Left lung (tissue), 10 donors: ENCODE measurements around the gene GPR61. TPM values are rescaled to one million over a fixed set of nuclear protein-coding genes. Genes with fewer than 3 reads are reported as not detected.

Source experiments
- ATAC-seq: fragments of 200-7000 bp; cut with Tn5 transposase; one replicate; pipeline ENCODE4 v1.9.1; 2020; ENCODE audit warnings: moderate library complexity
- DNase-seq, 4 donors: peaks; one replicate each; pipeline ENCODE4 v3.0.0-alpha.2; 2013 to 2020
- H3K27ac ChIP-seq, 2 donors: fragments of 200-600 bp; sonication (generic) in 1 of 2; one replicate each; pipeline versions ENCODE4 v1.5.0 to v1.8.0; 2020 to 2021
- H3K27me3 ChIP-seq, 2 donors: fragments of 200-600 bp; sonication (generic) in 1 of 2; one replicate each; pipeline versions ENCODE4 v1.5.0 to v1.8.0; 2020 to 2021
- H3K36me3 ChIP-seq, 2 donors: fragments of 200-600 bp; sonication (generic) in 1 of 2; one replicate each; pipeline versions ENCODE4 v1.5.0 to v1.8.0; 2020 to 2021
- H3K4me1 ChIP-seq, 2 donors: fragments of 200-600 bp; one replicate each; pipeline ENCODE4 v1.8.0; 2021
- H3K4me3 ChIP-seq, 2 donors: fragments of 200-600 bp; sonication (generic) in 1 of 2; one replicate each; pipeline versions ENCODE4 v1.5.0 to v1.8.0; 2020 to 2021; ENCODE audit warnings: mild to moderate bottlenecking in 1 of 2
- H3K9me3 ChIP-seq, 2 donors: fragments of 200-600 bp; sonication (generic) in 1 of 2; one replicate each; pipeline versions ENCODE4 v1.5.0 to v1.8.0; 2020 to 2021
- CTCF ChIP-seq, 2 donors: fragments of 200-600 bp; sonication (generic) in 1 of 2; IDR thresholded peaks; one replicate each; pipeline versions ENCODE4 v1.5.0 to v1.8.0; 2021; ENCODE audit warnings: antibody characterized with exemption in 2 of 2
- intact Hi-C, 2 donors: fragments of 100-400 bp; cut with DNase I; formaldehyde crosslinking; loops; one replicate each; pipeline versions ENCODE4 v1.11.2 to v1.14.2; 2022
- polyA plus RNA-seq, 6 donors: library from polyadenylated mRNA; unstranded; fragments of 120-200 nt; gene quantifications; one replicate each; pipeline ENCODE4 v1.2.1, GENCODE V29; 2013; ENCODE audit not compliant: insufficient read length in 6 of 6
- total RNA-seq, 2 donors: library from RNA; stranded (reverse); fragmentation: NEBNext Ultra II Directional; extraction: Animal tissue kit (Norgen Biotek cat#: 25700); gene quantifications; one replicate each; pipeline ENCODE4 v1.2.1, GENCODE V29; 2021
- donor health status: DM: no; HTN: yes; CAD: no.
- donor health status: DM: no; HTN: no; CAD: no.

GPR61 gene
- total and polyA plus RNA-seq, 8 donors: 0.43 to 0.93 (median 0.69) TPM; not detected in 2

GRCh38 chr1:109492779-109493178, 46.9 kb upstream of the GPR61 start:
- DNase-seq (no peak), ATAC-seq (no peak)
- peaks cover 0 to 40% of the 10 kb centered on the region in 2 donors for H3K36me3 ChIP-seq

GRCh38 chr1:109493227-109493626, 46.4 kb upstream of the GPR61 start:
- DNase-seq: no peak
- Histone ChIP-seq H3K36me3 (peaks cover 0 to 40% of the 10 kb centered on the region in 2 donors), H3K27ac (no peak overlapping the region), H3K4me3 (no peak overlapping the region), H3K9me3 (no peaks in the 10 kb centered on the region), H3K27me3 (no peaks in the 10 kb centered on the region), H3K4me1 (peaks cover 5 to 38% of the 10 kb centered on the region in 2 donors)
- intact Hi-C loops: loop anchor here in 1 of 2 donors (5.0 kb wide), 1 partner anchor 39 kb away; no protein-coding TSS in a partner anchor
- no peak for TF ChIP-seq CTCF (IDR thresholded peaks at IDR 0.05)
- no peak for ATAC-seq

More at GRCh38 chr1:109492779-109493178, 46.9 kb upstream of the GPR61 start:
- Histone ChIP-seq H3K4me3 (no peak overlapping the region), H3K27me3 (no peaks in the 10 kb centered on the region), H3K9me3 (no peaks in the 10 kb centered on the region), H3K4me1 (peaks cover 5 to 37% of the 10 kb centered on the region in 2 donors), H3K27ac (no peak overlapping the region)
- TF ChIP-seq CTCF (IDR thresholded peaks at IDR 0.05): no peak
- intact Hi-C loops: loop anchor here in 1 of 2 donors (5.0 kb wide), 1 partner anchor 40 kb away; no protein-coding TSS in a partner anchor

- Histone ChIP-seq H3K27me3 (no peaks in the 10 kb centered on the region), H3K4me3 (peak within 1 kb of the TSS; percentile 96), H3K36me3 (peaks cover 0 to 42% of the 10 kb centered on the region in 2 donors), H3K4me1 (peaks cover 5 to 45% of the 10 kb centered on the region in 2 donors), H3K27ac (peak within 1 kb of the TSS; percentile 59 to 86), H3K9me3 (no peaks in the 10 kb centered on the region)
- intact Hi-C loops: loop anchor here in 1 of 2 donors (5.0 kb wide), 1 partner anchor 38 kb away; no protein-coding TSS in a partner anchor
- TF ChIP-seq CTCF (IDR thresholded peaks at IDR 0.05): peak; percentile 97
- peak; percentile 98 for ATAC-seq
- DNase-seq: peak; percentile 88 to 99 (median 90)
Measured at GRCh38 chr1:109493805-109494539, 45.7 kb upstream of the GPR61 start, which contains the start of gene CYB561D1. Gene CYB561D1, plus strand, starts transcription at chr1:109494094. Its CDS starts 46 bp downstream, at chr1:109494140.

GRCh38 chr1:109495738-109496137, 43.9 kb upstream of the GPR61 start:
- Histone ChIP-seq H3K9me3 (no peaks in the 10 kb centered on the region), H3K4me1 (peaks cover 5 to 61% of the 10 kb centered on the region in 2 donors), H3K27ac (no peak overlapping the region), H3K27me3 (no peaks in the 10 kb centered on the region), H3K36me3 (peaks cover 0 to 48% of the 10 kb centered on the region in 2 donors), H3K4me3 (no peak overlapping the region)
- intact Hi-C loops: no loop called here
- DNase-seq (no peak), ATAC-seq (no peak)
- no peak for TF ChIP-seq CTCF (IDR thresholded peaks at IDR 0.05)

GRCh38 chr1:109497449-109498160, 42.1 kb upstream of the GPR61 start:
- intact Hi-C loops: no loop called here
- H3K36me3 ChIP-seq: peaks cover 0 to 51% of the 10 kb centered on the region in 2 donors
- no peak for TF ChIP-seq CTCF (IDR thresholded peaks at IDR 0.05)
- no peaks in the 10 kb centered on the region for H3K9me3 ChIP-seq
- H3K4me1 ChIP-seq: peaks cover 7 to 73% of the 10 kb centered on the region in 2 donors
- H3K4me3 ChIP-seq: no peak overlapping the region
- H3K27ac ChIP-seq: no peak overlapping the region
- no peaks in the 10 kb centered on the region for H3K27me3 ChIP-seq
- ATAC-seq (no peak), DNase-seq (no peak)
